Stomach (tissue), 9 donors: ENCODE measurements around the gene AGAP3. TPM values are rescaled to one million over a fixed set of nuclear protein-coding genes. Genes with fewer than 3 reads are reported as not detected.

Source experiments
- DNase-seq, 2 donors: peaks; one replicate each; pipeline versions ENCODE4 v3.0.0 to v3.0.0-alpha.2; 2013 to 2019
- H3K27ac ChIP-seq, 5 donors: fragments of 200-600 bp in 4 of 5; sonication (generic) in 4 of 5; one replicate each; pipeline ENCODE4 v1.5.1; 2013 to 2019; ENCODE audit warnings: mild to moderate bottlenecking in 1 of 5, moderate library complexity in 1 of 5
- H3K27me3 ChIP-seq, 3 donors: fragments of 200-600 bp; sonication (generic); one replicate each; pipeline ENCODE4 v1.5.1; 2017 to 2019; ENCODE audit warnings: mixed run types in 1 of 3
- H3K36me3 ChIP-seq, 4 donors: fragments of 200-600 bp; sonication (generic); 1 replicate in 3 of 4; 2 replicates in 1 of 4; pipeline ENCODE4 v1.5.1; 2016 to 2019
- H3K4me1 ChIP-seq, 4 donors: fragments of 200-600 bp; sonication (generic); one replicate each; pipeline ENCODE4 v1.5.1; 2016 to 2019
- H3K4me3 ChIP-seq, 4 donors: fragments of 200-600 bp; sonication (generic) in 3 of 4; one replicate each; pipeline ENCODE4 v1.5.1; 2016 to 2019; ENCODE audit warnings: mild to moderate bottlenecking in 1 of 4
- H3K9me3 ChIP-seq, 4 donors: fragments of 200-600 bp; sonication (generic); one replicate each; pipeline ENCODE4 v1.5.1; 2016 to 2019
- EP300 ChIP-seq: sonication (generic); formaldehyde crosslinking; IDR thresholded peaks from one replicate; pipeline ENCODE4 v1.6.1; 2017; ENCODE audit warnings: antibody characterized with exemption
- POLR2A ChIP-seq, 4 donors: fragments of 450-650 bp; IDR thresholded peaks; one replicate each; pipeline ENCODE4 v1.6.1; 2016; ENCODE audit warnings: antibody characterized with exemption in 4 of 4, control low read depth in 2 of 4, mild to moderate bottlenecking in 1 of 4, moderate library complexity in 1 of 4
- POLR2AphosphoS5 ChIP-seq, 3 donors: sonication (generic); formaldehyde crosslinking; IDR thresholded peaks; one replicate each; pipeline ENCODE4 v1.6.1; 2016; ENCODE audit warnings: antibody characterized with exemption in 3 of 3
- WGBS, 5 donors: extraction: QIAGEN DNeasy Blood & Tissue Kit in 3 of 5; methylation state at CpG; one replicate each; pipeline versions ENCODE4 v1.1.5 to v1.1.7; 2013 to 2018; 5-methylcytosine and 5-hydroxymethylcytosine counted together
- intact Hi-C: fragments of 100-400 bp; cut with DNase I; formaldehyde crosslinking; loops from one replicate; pipeline ENCODE4 v1.15.1; 2023; ENCODE audit warnings: low total_unique reads
- polyA plus RNA-seq, 3 donors: library from polyadenylated mRNA; stranded (reverse); fragments of 200-250 nt; gene quantifications; one replicate each; pipeline ENCODE4 v1.2.3, GENCODE V29; 2013
- total RNA-seq, 5 donors: library from RNA; depleted of rRNA; stranded (reverse); fragments of >200 nt; gene quantifications; one replicate each; pipeline versions ENCODE4 v1.1.0 to v1.2.3, GENCODE V29; 2014 to 2016
- TF ChIP-seq, protein P1 (sequence below), 7 experiments: fragments of 450-650 bp in 4 of 7; fragments of 200-600 bp in 3 of 7; sonication (generic) in 3 of 7; IDR thresholded peaks; one replicate each; pipeline ENCODE4 v1.5.1; 2016 to 2019; ENCODE audit warnings: antibody characterized with exemption in 7 of 7, control low read depth in 2 of 7, mild to moderate bottlenecking in 1 of 7
- donor health status: healthy with polysubstance abuse.
- donor health status: Bipolar disorder and iron deficiency.
- donor health status: healthy.

AGAP3 gene
- total and polyA plus RNA-seq, 8 donors, result 32.5 to 342 (median 53.3) TPM

DNA sequence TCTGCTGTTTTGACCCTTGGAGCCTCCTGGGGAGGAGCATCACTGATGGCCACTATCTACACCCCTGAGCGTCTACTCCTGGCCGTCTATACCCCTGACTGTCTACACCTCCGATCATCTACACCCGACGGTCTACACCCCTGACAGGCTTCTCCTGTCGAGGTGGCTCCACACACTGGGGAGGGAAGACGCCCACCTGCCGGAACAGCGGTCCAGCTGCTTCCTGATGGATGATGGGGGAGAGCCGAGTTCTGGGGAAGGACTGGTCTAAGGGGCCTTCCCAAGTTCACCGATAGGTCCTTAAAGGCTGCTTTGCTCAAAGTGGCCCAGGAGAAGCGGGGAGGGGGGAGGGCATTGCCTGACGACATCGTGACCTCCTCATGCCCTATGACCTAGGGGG, 41.9 kb downstream of the AGAP3 start:
- no peaks in the 10 kb centered on the region for H3K9me3 ChIP-seq
- intact Hi-C loops, result loop anchor here (5.0 kb wide), 1 partner anchor 39 kb away; the partner anchor contains the start of gene GBX1
- H3K27me3 ChIP-seq, result no peaks in the 10 kb centered on the region
- DNase-seq, result no peak
- no peak overlapping the region for H3K4me3 ChIP-seq
- peaks cover 49 to 90% (median 82%) of the 10 kb centered on the region in 4 donors for H3K36me3 ChIP-seq
- WGBS, 5 donors, result 77 to 91% (median 83%) methylated on average over 11 to 14 of the region's 14 CpGs
- peaks cover 14 to 32% (median 24%) of the 10 kb centered on the region in 4 donors for H3K4me1 ChIP-seq
- TF ChIP-seq EP300, result no peak
- no peak for TF ChIP-seq POLR2AphosphoS5 (IDR thresholded peaks at IDR 0.05)
- TF ChIP-seq, protein P1, sequence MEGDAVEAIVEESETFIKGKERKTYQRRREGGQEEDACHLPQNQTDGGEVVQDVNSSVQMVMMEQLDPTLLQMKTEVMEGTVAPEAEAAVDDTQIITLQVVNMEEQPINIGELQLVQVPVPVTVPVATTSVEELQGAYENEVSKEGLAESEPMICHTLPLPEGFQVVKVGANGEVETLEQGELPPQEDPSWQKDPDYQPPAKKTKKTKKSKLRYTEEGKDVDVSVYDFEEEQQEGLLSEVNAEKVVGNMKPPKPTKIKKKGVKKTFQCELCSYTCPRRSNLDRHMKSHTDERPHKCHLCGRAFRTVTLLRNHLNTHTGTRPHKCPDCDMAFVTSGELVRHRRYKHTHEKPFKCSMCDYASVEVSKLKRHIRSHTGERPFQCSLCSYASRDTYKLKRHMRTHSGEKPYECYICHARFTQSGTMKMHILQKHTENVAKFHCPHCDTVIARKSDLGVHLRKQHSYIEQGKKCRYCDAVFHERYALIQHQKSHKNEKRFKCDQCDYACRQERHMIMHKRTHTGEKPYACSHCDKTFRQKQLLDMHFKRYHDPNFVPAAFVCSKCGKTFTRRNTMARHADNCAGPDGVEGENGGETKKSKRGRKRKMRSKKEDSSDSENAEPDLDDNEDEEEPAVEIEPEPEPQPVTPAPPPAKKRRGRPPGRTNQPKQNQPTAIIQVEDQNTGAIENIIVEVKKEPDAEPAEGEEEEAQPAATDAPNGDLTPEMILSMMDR (IDR thresholded peaks at IDR 0.05), result no peak
- no peak for TF ChIP-seq POLR2A (IDR thresholded peaks at IDR 0.05)
- no peak overlapping the region for H3K27ac ChIP-seq

DNA sequence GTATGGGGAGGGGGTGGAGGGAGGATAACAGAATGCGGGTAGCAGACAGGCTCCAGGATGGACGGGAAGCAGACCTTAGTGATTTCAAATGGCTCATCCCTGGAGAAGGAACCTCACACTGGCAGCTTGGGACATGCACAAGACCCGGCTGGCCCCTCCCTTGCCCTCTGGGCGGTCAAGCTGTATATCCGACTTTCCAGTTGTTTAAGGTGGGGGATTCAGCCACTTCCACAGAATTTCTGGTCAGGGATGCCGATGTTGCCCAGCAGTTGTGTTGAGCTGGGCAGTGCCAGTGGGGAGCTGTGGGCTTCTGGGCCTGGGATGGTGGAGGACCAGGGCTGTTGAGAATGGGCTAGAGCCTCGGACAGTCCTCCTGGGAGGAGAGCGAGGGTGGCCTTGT, 42.4 kb downstream of the AGAP3 start:
- Histone ChIP-seq H3K27me3 (no peaks in the 10 kb centered on the region), H3K4me1 (peaks cover 14 to 31% (median 23%) of the 10 kb centered on the region in 4 donors), H3K27ac (no peak overlapping the region), H3K36me3 (peaks cover 53 to 90% (median 82%) of the 10 kb centered on the region in 4 donors), H3K4me3 (no peak overlapping the region), H3K9me3 (no peaks in the 10 kb centered on the region)
- TF ChIP-seq, protein P1 (IDR thresholded peaks at IDR 0.05), result no peak
- no peak for TF ChIP-seq POLR2A (IDR thresholded peaks at IDR 0.05)
- no peak for TF ChIP-seq POLR2AphosphoS5 (IDR thresholded peaks at IDR 0.05)
- no peak for TF ChIP-seq EP300
- no peak for DNase-seq
- 85 to 93% (median 89%) methylated on average over 6 to 8 of the region's 8 CpGs for WGBS, 5 donors
- intact Hi-C loops, result loop anchor here (5.0 kb wide), 1 partner anchor 39 kb away; the partner anchor contains the start of gene GBX1

DNA sequence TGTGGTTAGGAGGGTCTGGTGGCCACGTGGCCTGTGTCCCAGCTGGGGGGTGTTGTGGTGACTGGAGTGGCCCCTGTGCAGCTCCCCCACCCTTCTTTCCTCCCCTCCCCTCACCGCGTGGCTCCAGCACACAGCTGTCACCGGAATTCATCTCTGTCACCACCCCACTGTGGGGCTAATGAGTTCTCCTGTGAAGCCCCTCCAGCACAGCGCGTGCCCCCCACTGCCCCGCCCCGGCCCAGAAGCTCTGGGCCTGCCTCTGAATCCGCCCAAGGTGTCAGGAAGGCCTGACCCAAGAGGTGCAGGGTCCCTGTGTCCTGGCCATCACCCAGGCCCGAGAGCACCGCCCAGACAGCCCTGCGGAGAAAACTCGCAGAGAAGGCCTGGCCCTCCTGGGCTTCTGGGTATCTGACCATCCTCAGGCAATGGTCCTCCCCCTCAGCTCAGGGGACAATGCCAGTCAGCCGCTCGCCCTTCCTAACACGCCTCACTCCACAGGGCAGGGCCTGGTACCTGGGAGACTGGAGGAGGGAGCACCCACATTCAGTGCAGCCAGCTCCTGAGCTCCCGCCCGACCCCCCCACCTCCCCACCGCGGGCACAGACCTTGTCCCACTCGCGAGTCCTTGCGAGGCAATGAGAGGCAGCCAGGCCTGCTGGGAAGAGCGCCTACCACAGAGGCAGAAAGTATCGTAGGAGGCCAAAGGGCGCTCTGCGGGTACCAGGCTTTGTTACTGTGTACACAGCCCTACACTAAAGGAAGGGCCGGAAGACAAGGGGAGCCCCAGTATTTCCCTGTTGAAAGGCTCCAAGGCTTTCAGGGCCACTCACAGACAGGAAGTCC, 43.1 kb downstream of the AGAP3 start:
- Histone ChIP-seq H3K4me1 (peaks cover 14 to 26% (median 20%) of the 10 kb centered on the region in 4 donors), H3K27ac (no peak overlapping the region), H3K4me3 (no peak overlapping the region), H3K27me3 (no peaks in the 10 kb centered on the region), H3K9me3 (no peaks in the 10 kb centered on the region), H3K36me3 (peaks cover 54 to 90% (median 83%) of the 10 kb centered on the region in 4 donors)
- 71 to 88% (median 82%) methylated on average over 26 to 28 of the region's 28 CpGs for WGBS, 5 donors
- TF ChIP-seq EP300, result no peak
- TF ChIP-seq, protein P1 (IDR thresholded peaks at IDR 0.05), result no peak
- no peak for TF ChIP-seq POLR2A (IDR thresholded peaks at IDR 0.05)
- TF ChIP-seq POLR2AphosphoS5 (IDR thresholded peaks at IDR 0.05), result no peak
- intact Hi-C loops, result loop anchor here (5.0 kb wide), 1 partner anchor 38 kb away; the partner anchor contains the start of gene GBX1
- DNase-seq, result peak in 1 of 2 donors; percentile 54

DNA sequence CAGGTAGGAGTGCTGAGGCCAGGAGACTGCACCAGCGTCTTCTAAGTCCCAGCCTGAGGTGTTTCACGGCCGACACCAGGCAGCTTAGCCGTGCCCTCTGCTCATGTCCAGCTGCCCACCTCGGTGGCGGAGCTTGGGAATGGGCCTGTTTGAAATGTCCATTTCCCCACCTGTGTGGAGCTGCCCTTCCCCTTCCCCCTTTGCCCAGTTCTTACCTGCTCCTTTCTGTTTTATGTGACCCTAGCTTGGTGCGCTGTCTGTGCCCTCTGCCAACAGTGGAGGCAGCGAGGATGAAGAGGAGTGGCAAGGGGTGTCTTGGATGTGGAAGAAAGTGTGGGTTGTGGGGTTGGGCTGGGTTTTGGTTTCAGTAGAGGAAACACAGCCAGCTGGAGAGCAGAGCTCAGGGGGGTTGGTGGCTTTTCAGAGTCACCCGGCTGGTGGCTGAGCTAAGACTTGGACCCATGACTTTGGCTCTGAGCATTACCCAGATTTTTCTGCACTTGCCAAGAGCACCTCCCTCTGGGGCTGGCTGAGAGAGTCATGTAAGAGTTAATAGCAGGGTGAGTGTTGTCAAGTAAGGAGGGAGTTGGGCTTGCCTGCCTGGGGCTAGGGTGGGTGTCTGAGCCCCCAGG, 43.8 kb downstream of the AGAP3 start:
- DNase-seq, result no peak
- intact Hi-C loops, result loop anchor here (5.0 kb wide), 1 partner anchor 37 kb away; the partner anchor contains the start of gene GBX1
- peaks cover 55 to 90% (median 83%) of the 10 kb centered on the region in 4 donors for H3K36me3 ChIP-seq
- TF ChIP-seq, protein P1 (IDR thresholded peaks at IDR 0.05), result no peak
- no peak for TF ChIP-seq POLR2AphosphoS5 (IDR thresholded peaks at IDR 0.05)
- TF ChIP-seq EP300, result no peak
- H3K9me3 ChIP-seq, result no peaks in the 10 kb centered on the region
- no peaks in the 10 kb centered on the region for H3K27me3 ChIP-seq
- no peak overlapping the region for H3K27ac ChIP-seq
- no peak overlapping the region for H3K4me3 ChIP-seq
- H3K4me1 ChIP-seq, result peaks cover 14 to 18% (median 17%) of the 10 kb centered on the region in 4 donors
- WGBS, 5 donors, result 84 to 91% (median 86%) methylated on average over 9 of the region's 9 CpGs
